ENCODE measurements around the gene MRPS23.

DNA sequence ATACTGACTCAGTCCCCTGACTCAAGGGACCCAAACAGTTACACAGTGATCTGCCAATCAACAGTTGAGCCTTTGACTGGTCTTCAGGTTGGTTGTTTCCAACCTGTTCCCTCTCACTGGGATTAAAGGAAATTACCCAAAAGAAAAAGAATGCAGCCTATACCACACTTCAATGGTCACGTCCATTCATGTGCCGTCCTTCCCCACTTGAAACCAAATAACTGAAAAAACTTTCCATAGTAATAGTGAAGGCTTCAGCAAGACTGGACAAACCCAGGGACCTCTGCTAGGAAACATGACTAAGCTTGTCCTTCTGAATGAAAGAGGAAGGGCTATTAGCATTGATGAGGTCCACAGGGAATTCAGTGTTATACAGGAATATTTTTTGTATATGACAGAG, 30.6 kb downstream of the MRPS23 start:
- TF ChIP-seq NFKB2 (CRISPR knock-in tag; IDR thresholded peaks at IDR 0.05; ENCODE audit: borderline replicate concordance) = no peak
- no peak for TF ChIP-seq CHCHD3 (CRISPR knock-in tag; IDR thresholded peaks at IDR 0.05)
- no peak for TF ChIP-seq GABPA (IDR thresholded peaks at IDR 0.05; ENCODE audit: low read depth, low read length)
- no peak for TF ChIP-seq GABPA (CRISPR knock-in tag; IDR thresholded peaks at IDR 0.05; ENCODE audit: low read depth)
- no peak for TF ChIP-seq ZNF7 (CRISPR knock-in tag; IDR thresholded peaks at IDR 0.05)
- TF ChIP-seq PLRG1 (conservative IDR thresholded peaks at IDR 0.05) = no peak
- TF ChIP-seq NONO (IDR thresholded peaks at IDR 0.05) = no peak
- no peak for TF ChIP-seq NONO (CRISPR knock-in tag; conservative IDR thresholded peaks at IDR 0.05)
- TF ChIP-seq ELF1 (CRISPR knock-in tag; IDR thresholded peaks at IDR 0.05) = no peak
- no peak for TF ChIP-seq EZH2 (conservative IDR thresholded peaks at IDR 0.05; ENCODE audit: low read depth, low read length)
- TF ChIP-seq, protein P1, sequence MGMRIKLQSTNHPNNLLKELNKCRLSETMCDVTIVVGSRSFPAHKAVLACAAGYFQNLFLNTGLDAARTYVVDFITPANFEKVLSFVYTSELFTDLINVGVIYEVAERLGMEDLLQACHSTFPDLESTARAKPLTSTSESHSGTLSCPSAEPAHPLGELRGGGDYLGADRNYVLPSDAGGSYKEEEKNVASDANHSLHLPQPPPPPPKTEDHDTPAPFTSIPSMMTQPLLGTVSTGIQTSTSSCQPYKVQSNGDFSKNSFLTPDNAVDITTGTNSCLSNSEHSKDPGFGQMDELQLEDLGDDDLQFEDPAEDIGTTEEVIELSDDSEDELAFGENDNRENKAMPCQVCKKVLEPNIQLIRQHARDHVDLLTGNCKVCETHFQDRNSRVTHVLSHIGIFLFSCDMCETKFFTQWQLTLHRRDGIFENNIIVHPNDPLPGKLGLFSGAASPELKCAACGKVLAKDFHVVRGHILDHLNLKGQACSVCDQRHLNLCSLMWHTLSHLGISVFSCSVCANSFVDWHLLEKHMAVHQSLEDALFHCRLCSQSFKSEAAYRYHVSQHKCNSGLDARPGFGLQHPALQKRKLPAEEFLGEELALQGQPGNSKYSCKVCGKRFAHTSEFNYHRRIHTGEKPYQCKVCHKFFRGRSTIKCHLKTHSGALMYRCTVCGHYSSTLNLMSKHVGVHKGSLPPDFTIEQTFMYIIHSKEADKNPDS (CRISPR knock-in tag; IDR thresholded peaks at IDR 0.05) = no peak

All from HepG2 (cell line).